Measurements from ENCODE around the gene LAMP1.

Gene LAMP1

GRCh38 chr13:113359571-113359970 is 62.5 kb downstream of the LAMP1 start:
- TF ChIP-seq TOX (CRISPR knock-in tag; IDR thresholded peaks at IDR 0.05; ENCODE audit: borderline replicate concordance) (no peak), RARB (CRISPR knock-in tag; IDR thresholded peaks at IDR 0.05) (no peak), PPARA (CRISPR knock-in tag; IDR thresholded peaks at IDR 0.05; ENCODE audit: borderline replicate concordance) (no peak)
- ATAC-seq, result no peak

DNA sequence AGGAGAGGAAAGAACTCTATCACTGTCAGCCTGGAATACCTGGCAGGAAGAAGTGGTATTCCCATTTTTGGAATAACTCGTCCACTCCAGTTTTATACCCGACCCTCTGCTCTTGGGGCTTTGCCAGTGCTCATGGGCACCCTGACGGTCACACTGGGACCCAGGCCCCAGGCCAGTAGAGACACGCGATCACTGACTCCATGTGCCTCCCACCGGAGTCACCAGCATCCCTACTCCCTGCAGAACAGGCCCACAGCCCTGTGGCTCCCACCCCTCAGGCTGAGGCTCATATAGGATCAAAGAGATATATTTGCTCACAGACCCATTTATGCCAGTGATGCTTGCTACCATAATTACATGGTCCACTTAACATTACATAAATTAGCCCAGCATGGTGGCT is 63.4 kb downstream of the LAMP1 start:
- ATAC-seq, result no peak
- TF ChIP-seq ARNTL (CRISPR knock-in tag; IDR thresholded peaks at IDR 0.05; ENCODE audit: borderline replicate concordance, low read depth) (no peak), CSRNP3 (CRISPR knock-in tag; IDR thresholded peaks at IDR 0.05) (no peak), OSR1 (CRISPR knock-in tag; IDR thresholded peaks at IDR 0.05) (no peak), RARB (CRISPR knock-in tag; IDR thresholded peaks at IDR 0.05) (no peak), PATZ1 (CRISPR knock-in tag; IDR thresholded peaks at IDR 0.05; ENCODE audit: borderline replicate concordance) (no peak), CREB5 (CRISPR knock-in tag; IDR thresholded peaks at IDR 0.05; ENCODE audit: low read depth) (no peak), ZC3H10 (CRISPR knock-in tag; IDR thresholded peaks at IDR 0.05) (no peak), ESRRG (CRISPR knock-in tag; IDR thresholded peaks at IDR 0.05) (no peak), PPARA (CRISPR knock-in tag; IDR thresholded peaks at IDR 0.05; ENCODE audit: borderline replicate concordance) (no peak), TOX (CRISPR knock-in tag; IDR thresholded peaks at IDR 0.05; ENCODE audit: borderline replicate concordance) (no peak), TCF4 (CRISPR knock-in tag; IDR thresholded peaks at IDR 0.05; ENCODE audit: borderline replicate concordance) (no peak), SNAI2 (CRISPR knock-in tag; IDR thresholded peaks at IDR 0.05) (no peak), ZNF8 (CRISPR knock-in tag; IDR thresholded peaks at IDR 0.05) (no peak), TSHZ2 (CRISPR knock-in tag; IDR thresholded peaks at IDR 0.05) (no peak), ZFP30 (CRISPR knock-in tag; IDR thresholded peaks at IDR 0.05) (no peak), BACH2 (CRISPR knock-in tag; IDR thresholded peaks at IDR 0.05; ENCODE audit: borderline replicate concordance) (no peak), ZFP3 (CRISPR knock-in tag; IDR thresholded peaks at IDR 0.05) (no peak), CSDC2 (CRISPR knock-in tag; IDR thresholded peaks at IDR 0.05) (no peak)

DNA sequence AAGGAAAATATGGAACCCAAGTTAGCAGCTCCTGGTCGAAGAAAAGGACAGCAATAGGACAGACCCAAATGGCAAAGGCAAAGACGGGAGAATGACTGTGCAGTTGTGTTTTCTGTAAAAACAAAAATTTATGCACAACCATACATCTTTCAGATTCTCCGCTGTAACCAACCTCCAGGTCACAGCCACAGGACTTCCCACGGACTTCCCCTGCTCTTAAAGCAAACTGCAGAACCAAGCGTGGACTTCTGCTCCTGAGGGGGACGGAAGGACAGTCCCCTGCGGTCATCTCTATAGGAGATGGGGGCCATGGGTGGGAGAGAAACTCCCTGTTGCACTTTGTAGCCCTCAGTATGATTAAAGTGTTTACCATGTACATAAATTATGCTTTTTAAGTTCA is 64.4 kb downstream of the LAMP1 start:
- no peak for ATAC-seq
- TF ChIP-seq BACH2 (CRISPR knock-in tag; IDR thresholded peaks at IDR 0.05; ENCODE audit: borderline replicate concordance) (no peak), POU6F1 (CRISPR knock-in tag; IDR thresholded peaks at IDR 0.05; ENCODE audit: borderline replicate concordance, low read depth) (no peak), ARNTL (CRISPR knock-in tag; IDR thresholded peaks at IDR 0.05; ENCODE audit: borderline replicate concordance, low read depth) (no peak), ZNF565 (CRISPR knock-in tag; conservative IDR thresholded peaks at IDR 0.05; ENCODE audit: low read depth) (no peak), TCF4 (CRISPR knock-in tag; IDR thresholded peaks at IDR 0.05; ENCODE audit: borderline replicate concordance) (no peak), TSHZ2 (CRISPR knock-in tag; IDR thresholded peaks at IDR 0.05) (no peak), ZFP3 (CRISPR knock-in tag; IDR thresholded peaks at IDR 0.05) (no peak), ZC3H10 (CRISPR knock-in tag; IDR thresholded peaks at IDR 0.05) (no peak)

Data from SK-N-SH treated with all-trans-retinoic acid at 6 μM for 48 hours (cell line).